GM19372 (cell line): ENCODE measurements around the gene IL1R1.

ENCODE experiments used
- ATAC-seq: cut with Tn5 transposase; IDR thresholded peaks from one replicate; pipeline ENCODE4 v1.9.1; 2021; ENCODE audit warnings: mild to moderate bottlenecking, low read depth, moderate library complexity; ENCODE audit not compliant: unreplicated experiment

IL1R1 gene

GRCh38 chr2:102137138-102137537 lies 5.4 kb upstream of the IL1R1 start:
- ATAC-seq = no peak

- ATAC-seq = no peak
These were observed 4.2 kb upstream of the IL1R1 start for GRCh38 chr2:102138331-102138730.

- no peak for ATAC-seq
These were observed 2.7 kb upstream of the IL1R1 start for GRCh38 chr2:102139851-102140250.

- no peak for ATAC-seq
These were observed 2.2 kb upstream of the IL1R1 start for GRCh38 chr2:102140377-102140776.

GRCh38 chr2:102141011-102141943 lies 1.3 kb upstream of the IL1R1 start:
- ATAC-seq = no peak

GRCh38 chr2:102142829-102143449 lies 393 bp downstream of the IL1R1 start:
- ATAC-seq = no peak

- no peak for ATAC-seq
These were observed 972 bp downstream of the IL1R1 start for GRCh38 chr2:102143450-102143985.

- no peak for ATAC-seq
These were observed 1.6 kb downstream of the IL1R1 start for GRCh38 chr2:102144128-102144527.

- no peak for ATAC-seq
These were observed 2.6 kb downstream of the IL1R1 start for GRCh38 chr2:102145107-102145506.

GRCh38 chr2:102145934-102146333 lies 3.4 kb downstream of the IL1R1 start:
- no peak for ATAC-seq

- no peak for ATAC-seq
These were observed 5.4 kb downstream of the IL1R1 start for GRCh38 chr2:102147935-102148334.

GRCh38 chr2:102149243-102149642 lies 6.7 kb downstream of the IL1R1 start:
- ATAC-seq = no peak

GRCh38 chr2:102149644-102150455 lies 7.3 kb downstream of the IL1R1 start:
- no peak for ATAC-seq

GRCh38 chr2:102154364-102154763 lies 11.8 kb downstream of the IL1R1 start:
- ATAC-seq = no peak

GRCh38 chr2:102154946-102155702 lies 12.6 kb downstream of the IL1R1 start:
- no peak for ATAC-seq

- no peak for ATAC-seq
These were observed 13.4 kb downstream of the IL1R1 start for GRCh38 chr2:102155703-102156515.

GRCh38 chr2:102158011-102158755 lies 15.6 kb downstream of the IL1R1 start:
- no peak for ATAC-seq

GRCh38 chr2:102159295-102159694 lies 16.7 kb downstream of the IL1R1 start:
- no peak for ATAC-seq
